Retinal pigment epithelial cell (primary cell): ENCODE results near the gene RNF227.

Experiments
- DNase-seq: peaks from one replicate; pipeline ENCODE4 v3.0.0-alpha.2; 2010; ENCODE audit warnings: low read depth
- H3K4me3 ChIP-seq: 2 replicates; pipeline ENCODE4 v1.5.1; 2011; ENCODE audit warnings: mild to moderate bottlenecking, low read length, control low read depth, moderate library complexity
- TF ChIP-seq, protein P1 (sequence below): conservative IDR thresholded peaks from 2 replicates; pipeline ENCODE4 v1.5.1; 2011; ENCODE audit warnings: low read depth, low read length, control low read depth, inconsistent platforms

Gene RNF227

GRCh38 chr17:7885367-7886226, 30.5 kb downstream of the RNF227 start:
- DNase-seq = no peak
- H3K4me3 ChIP-seq = peak overlapping the region; percentile 79
- TF ChIP-seq, protein P1, sequence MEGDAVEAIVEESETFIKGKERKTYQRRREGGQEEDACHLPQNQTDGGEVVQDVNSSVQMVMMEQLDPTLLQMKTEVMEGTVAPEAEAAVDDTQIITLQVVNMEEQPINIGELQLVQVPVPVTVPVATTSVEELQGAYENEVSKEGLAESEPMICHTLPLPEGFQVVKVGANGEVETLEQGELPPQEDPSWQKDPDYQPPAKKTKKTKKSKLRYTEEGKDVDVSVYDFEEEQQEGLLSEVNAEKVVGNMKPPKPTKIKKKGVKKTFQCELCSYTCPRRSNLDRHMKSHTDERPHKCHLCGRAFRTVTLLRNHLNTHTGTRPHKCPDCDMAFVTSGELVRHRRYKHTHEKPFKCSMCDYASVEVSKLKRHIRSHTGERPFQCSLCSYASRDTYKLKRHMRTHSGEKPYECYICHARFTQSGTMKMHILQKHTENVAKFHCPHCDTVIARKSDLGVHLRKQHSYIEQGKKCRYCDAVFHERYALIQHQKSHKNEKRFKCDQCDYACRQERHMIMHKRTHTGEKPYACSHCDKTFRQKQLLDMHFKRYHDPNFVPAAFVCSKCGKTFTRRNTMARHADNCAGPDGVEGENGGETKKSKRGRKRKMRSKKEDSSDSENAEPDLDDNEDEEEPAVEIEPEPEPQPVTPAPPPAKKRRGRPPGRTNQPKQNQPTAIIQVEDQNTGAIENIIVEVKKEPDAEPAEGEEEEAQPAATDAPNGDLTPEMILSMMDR = no peak

DNA sequence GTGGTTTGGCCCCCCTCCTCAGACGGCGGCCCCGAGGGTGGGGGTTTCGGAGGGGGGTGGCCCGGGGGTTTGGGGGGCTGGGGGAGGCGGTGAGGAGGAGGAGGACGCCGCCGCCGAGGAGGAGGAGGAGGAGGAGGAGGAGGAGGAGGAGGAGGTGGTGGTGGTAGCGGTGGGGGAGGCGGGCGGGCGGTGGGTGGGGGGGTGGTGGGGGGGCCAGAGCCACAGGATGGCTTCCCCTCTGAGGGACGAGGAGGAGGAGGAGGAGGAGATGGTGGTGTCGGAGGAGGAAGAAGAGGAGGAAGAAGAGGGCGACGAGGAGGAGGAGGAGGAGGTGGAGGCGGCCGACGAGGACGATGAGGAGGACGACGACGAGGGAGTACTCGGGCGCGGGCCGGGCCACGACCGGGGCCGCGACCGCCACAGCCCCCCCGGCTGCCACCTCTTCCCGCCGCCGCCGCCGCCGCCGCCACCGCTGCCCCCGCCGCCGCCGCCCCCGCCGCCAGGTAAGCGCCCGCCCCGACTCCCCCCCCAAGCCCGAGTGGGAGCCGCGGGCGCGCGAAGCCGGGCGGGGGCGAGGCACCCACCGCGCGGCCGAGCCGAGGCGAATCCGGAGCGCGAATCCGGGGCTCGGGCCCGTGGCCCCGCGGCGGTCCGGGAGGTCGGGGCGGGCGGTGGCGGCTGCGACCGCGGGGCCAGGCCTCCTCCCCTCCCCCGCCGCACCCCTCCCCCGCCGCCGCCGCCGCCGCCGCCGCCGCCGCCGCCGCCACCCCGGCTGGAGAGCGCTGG, 31.3 kb downstream of the RNF227 start:
- no peak for DNase-seq
- peak overlapping the region; percentile 79 for H3K4me3 ChIP-seq
- TF ChIP-seq, protein P1 = no peak

- peak overlapping the region; percentile 59 for H3K4me3 ChIP-seq
- DNase-seq = no peak
- TF ChIP-seq, protein P1 = no peak
Measured at GRCh38 chr17:7883781-7884386, 32.2 kb downstream of the RNF227 start.

DNA sequence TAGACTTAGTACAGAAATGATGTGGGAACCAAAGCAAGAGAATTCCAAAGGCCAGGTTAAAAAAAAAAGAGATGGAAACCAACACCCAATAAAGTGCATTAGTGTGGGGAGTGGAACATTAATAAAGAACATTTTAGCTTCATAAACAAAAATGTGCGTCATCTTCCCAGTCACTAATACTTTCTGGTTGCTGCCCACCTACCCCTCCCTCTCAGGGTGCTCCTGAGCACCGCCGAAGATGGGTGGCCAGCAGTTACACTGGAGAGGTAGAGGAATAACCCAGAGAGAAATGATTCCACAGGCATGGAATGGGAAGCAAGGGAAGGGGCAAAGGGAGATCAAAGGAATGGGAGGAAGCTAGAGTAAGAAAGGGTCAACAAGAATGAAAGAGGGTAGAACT, 33.5 kb downstream of the RNF227 start:
- TF ChIP-seq, protein P1 = no peak
- no peak for DNase-seq
- no peak overlapping the region for H3K4me3 ChIP-seq

DNA sequence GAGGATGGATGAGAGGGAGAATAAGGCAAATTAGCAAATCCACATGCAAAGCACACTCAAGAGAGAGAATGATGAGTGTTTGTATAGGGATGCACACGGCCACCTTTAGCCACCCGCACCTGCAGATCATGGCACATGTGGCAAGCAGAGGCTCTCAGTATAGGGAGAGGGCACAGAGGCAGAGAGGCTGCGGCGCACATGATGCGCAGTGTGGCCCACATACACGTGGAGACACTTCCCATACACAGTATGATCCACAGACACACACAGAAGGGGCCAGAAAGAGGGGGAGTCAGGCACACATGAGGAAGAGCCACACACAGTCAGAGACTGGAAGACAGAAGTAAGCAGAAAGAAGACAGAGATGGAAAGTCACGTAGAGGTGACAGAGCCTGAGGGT, 34.0 kb downstream of the RNF227 start:
- TF ChIP-seq, protein P1 = no peak
- DNase-seq = no peak
- H3K4me3 ChIP-seq = no peak overlapping the region

- no peak for DNase-seq
- H3K4me3 ChIP-seq = no peak overlapping the region
- TF ChIP-seq, protein P1 = no peak
Measured at GRCh38 chr17:7881276-7882054, 34.6 kb downstream of the RNF227 start.
